Right lobe of liver (tissue), 4 donors: Measurements from ENCODE around the gene TRMT11.

Experiments
- POLR2A ChIP-seq: fragments of 450-650 bp; IDR thresholded peaks from one replicate; pipeline ENCODE4 v1.6.1; 2017; ENCODE audit warnings: antibody characterized with exemption, mild to moderate bottlenecking
- TF ChIP-seq, protein P1 (sequence below), 4 donors: fragments of 200-600 bp in 3 of 4; fragments of 450-650 bp in 1 of 4; IDR thresholded peaks; one replicate each; pipeline versions ENCODE4 v1.5.1 to v1.8.0; 2016 to 2022; ENCODE audit warnings: antibody characterized with exemption in 4 of 4, mild to moderate bottlenecking in 2 of 4
- donor health status: DM: no; HTN: no; CAD: no.
- donor health status: DM: no; HTN: no; CAD: no.
- donor health status: DM: no; HTN: yes; CAD: no.

GRCh38 chr6:125939791-125940190 is 46.5 kb upstream of the TRMT11 start:
- TF ChIP-seq, protein P1, sequence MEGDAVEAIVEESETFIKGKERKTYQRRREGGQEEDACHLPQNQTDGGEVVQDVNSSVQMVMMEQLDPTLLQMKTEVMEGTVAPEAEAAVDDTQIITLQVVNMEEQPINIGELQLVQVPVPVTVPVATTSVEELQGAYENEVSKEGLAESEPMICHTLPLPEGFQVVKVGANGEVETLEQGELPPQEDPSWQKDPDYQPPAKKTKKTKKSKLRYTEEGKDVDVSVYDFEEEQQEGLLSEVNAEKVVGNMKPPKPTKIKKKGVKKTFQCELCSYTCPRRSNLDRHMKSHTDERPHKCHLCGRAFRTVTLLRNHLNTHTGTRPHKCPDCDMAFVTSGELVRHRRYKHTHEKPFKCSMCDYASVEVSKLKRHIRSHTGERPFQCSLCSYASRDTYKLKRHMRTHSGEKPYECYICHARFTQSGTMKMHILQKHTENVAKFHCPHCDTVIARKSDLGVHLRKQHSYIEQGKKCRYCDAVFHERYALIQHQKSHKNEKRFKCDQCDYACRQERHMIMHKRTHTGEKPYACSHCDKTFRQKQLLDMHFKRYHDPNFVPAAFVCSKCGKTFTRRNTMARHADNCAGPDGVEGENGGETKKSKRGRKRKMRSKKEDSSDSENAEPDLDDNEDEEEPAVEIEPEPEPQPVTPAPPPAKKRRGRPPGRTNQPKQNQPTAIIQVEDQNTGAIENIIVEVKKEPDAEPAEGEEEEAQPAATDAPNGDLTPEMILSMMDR (IDR thresholded peaks at IDR 0.05) = no peak
- no peak for TF ChIP-seq POLR2A
